Activated B cell treated with CpG ODN at 0.5 μM for 24 hours (primary cell): Measurements from ENCODE around the gene ZNF575. TPM values are rescaled to one million over a fixed set of nuclear protein-coding genes. Genes with fewer than 3 reads are reported as not detected.

Source experiments
- ATAC-seq: fragments of 200-7000 bp; cut with Tn5 transposase; one replicate; pipeline ENCODE4 v1.10.0; 2021; ENCODE audit warnings: low read depth, mild to moderate bottlenecking, moderate library complexity
- CTCF ChIA-PET: fragments of 350-600 bp; sonication (Branson Sonifier 250); formaldehyde crosslinking; loops from one replicate; lab custom pipeline; 2021; ENCODE audit warnings: antibody characterized with exemption; lab: Charles Lee
- POLR2A ChIA-PET: fragments of 350-600 bp; sonication (Branson Sonifier 250); formaldehyde crosslinking; loops from one replicate; lab custom pipeline; 2021; ENCODE audit warnings: antibody characterized with exemption; lab: Charles Lee
- DNase-seq: peaks from one replicate; pipeline ENCODE4 v3.0.0; 2022
- H3K27ac Mint-ChIP-seq: one replicate; pipeline ENCODE4 v1.8.0; 2020; ENCODE audit warnings: mixed read lengths
- H3K27me3 Mint-ChIP-seq: one replicate; pipeline ENCODE4 v1.8.0; 2021; ENCODE audit warnings: mixed read lengths
- H3K36me3 Mint-ChIP-seq: one replicate; pipeline ENCODE4 v1.8.0; 2021; ENCODE audit warnings: low read depth, mixed read lengths
- H3K4me1 Mint-ChIP-seq: one replicate; pipeline ENCODE4 v1.8.0; 2021; ENCODE audit warnings: mixed read lengths
- H3K4me3 Mint-ChIP-seq: one replicate; pipeline ENCODE4 v1.8.0; 2020; ENCODE audit warnings: mild to moderate bottlenecking, mixed read lengths
- H3K9me3 Mint-ChIP-seq: one replicate; pipeline ENCODE4 v1.8.0; 2020; ENCODE audit warnings: mixed read lengths
- CTCF ChIP-seq: fragments of 200-600 bp; IDR thresholded peaks from one replicate; pipeline ENCODE4 v1.8.0; 2022; ENCODE audit warnings: antibody characterized with exemption, mild to moderate bottlenecking
- intact Hi-C: fragments of 100-400 bp; cut with micrococcal nuclease; formaldehyde crosslinking; loops from one replicate; pipeline ENCODE4 v1.15.1; 2024
- total RNA-seq: library from RNA; stranded (reverse); gene quantifications from 2 replicates; pipeline ENCODE4 v1.2.3, GENCODE V29; 2022

Gene ZNF575
- total RNA-seq, 1 donor from 2014 or later: 1.9 TPM

GRCh38 chr19:43533546-43534304 lies 737 bp downstream of the ZNF575 start:
- Mint-ChIP-seq H3K27me3 (no peaks in the 10 kb centered on the region), H3K4me3 (peak overlapping the region; percentile 97), H3K4me1 (peaks cover 19% of the 10 kb centered on the region), H3K36me3 (peaks cover 17% of the 10 kb centered on the region), H3K27ac (peak overlapping the region; percentile 98), H3K9me3 (peaks cover 2% of the 10 kb centered on the region)
- intact Hi-C loops: loop anchor here (1.0 to 5.0 kb wide), 7 partner anchors 22 to 249 kb away; partner anchors contain the start of genes IRGQ, KCNN4, PHLDB3 and ZNF576
- TF ChIP-seq CTCF: no peak
- CTCF ChIA-PET: interaction anchor here (1.0 to 5.9 kb wide), 6 partner anchors 14 to 87 kb away, joined by 3 to 43 read pairs (median 6); partner anchors contain the start of genes IRGQ and ZNF576
- peak; percentile 82 for ATAC-seq
- POLR2A ChIA-PET: interaction anchor here (0.6 to 2.6 kb wide), 13 partner anchors 14 to 229 kb away, joined by 3 to 29 read pairs (median 6); partner anchors contain the start of genes IRGQ, PHLDB3, SMG9 and ZNF428
- peak; percentile 87 for DNase-seq

DNA sequence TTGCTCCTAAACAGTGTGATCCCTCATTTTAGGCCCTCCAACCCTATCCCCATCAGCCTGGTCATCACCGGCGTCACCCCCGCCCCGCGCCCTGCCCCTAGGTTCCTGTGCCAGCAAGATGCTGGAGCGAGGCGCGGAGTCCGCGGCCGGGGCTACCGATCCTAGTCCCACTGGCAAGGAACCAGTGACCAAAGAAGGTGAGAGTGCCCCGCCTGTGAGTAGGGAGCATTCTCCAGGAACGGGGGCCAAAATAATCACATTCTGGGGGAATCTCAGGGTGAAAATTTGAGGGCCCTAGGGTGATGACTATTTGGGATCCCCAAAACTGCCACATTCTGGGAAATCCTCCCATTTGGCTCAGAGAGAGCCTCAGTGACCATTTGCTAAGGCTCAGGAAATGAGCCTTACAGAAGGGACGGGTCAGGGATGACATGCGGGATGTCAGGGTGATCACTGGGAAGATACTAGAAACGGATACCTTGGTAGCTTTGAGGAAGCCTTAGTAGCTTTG lies 1.4 kb downstream of the ZNF575 start:
- POLR2A ChIA-PET: interaction anchor here (0.6 to 2.6 kb wide), 9 partner anchors 26 to 228 kb away, joined by 3 to 29 read pairs (median 6); partner anchors contain the start of genes IRGQ, PHLDB3, SMG9 and ZNF428
- Mint-ChIP-seq H3K36me3 (peaks cover 23% of the 10 kb centered on the region), H3K9me3 (peaks cover 7% of the 10 kb centered on the region), H3K4me1 (peaks cover 19% of the 10 kb centered on the region), H3K27ac (peak overlapping the region; percentile 98), H3K27me3 (no peaks in the 10 kb centered on the region), H3K4me3 (peak overlapping the region; percentile 97)
- no peak for DNase-seq
- no peak for TF ChIP-seq CTCF
- intact Hi-C loops: loop anchor here (2.0 to 5.0 kb wide), 2 partner anchors 28 to 248 kb away; partner anchors contain the start of gene KCNN4
- ATAC-seq: no peak
- CTCF ChIA-PET: interaction anchor here (1.3 to 5.9 kb wide), 4 partner anchors 14 to 275 kb away, joined by 3 to 43 read pairs (median 10); partner anchors contain the start of genes IRGQ and ZNF576

DNA sequence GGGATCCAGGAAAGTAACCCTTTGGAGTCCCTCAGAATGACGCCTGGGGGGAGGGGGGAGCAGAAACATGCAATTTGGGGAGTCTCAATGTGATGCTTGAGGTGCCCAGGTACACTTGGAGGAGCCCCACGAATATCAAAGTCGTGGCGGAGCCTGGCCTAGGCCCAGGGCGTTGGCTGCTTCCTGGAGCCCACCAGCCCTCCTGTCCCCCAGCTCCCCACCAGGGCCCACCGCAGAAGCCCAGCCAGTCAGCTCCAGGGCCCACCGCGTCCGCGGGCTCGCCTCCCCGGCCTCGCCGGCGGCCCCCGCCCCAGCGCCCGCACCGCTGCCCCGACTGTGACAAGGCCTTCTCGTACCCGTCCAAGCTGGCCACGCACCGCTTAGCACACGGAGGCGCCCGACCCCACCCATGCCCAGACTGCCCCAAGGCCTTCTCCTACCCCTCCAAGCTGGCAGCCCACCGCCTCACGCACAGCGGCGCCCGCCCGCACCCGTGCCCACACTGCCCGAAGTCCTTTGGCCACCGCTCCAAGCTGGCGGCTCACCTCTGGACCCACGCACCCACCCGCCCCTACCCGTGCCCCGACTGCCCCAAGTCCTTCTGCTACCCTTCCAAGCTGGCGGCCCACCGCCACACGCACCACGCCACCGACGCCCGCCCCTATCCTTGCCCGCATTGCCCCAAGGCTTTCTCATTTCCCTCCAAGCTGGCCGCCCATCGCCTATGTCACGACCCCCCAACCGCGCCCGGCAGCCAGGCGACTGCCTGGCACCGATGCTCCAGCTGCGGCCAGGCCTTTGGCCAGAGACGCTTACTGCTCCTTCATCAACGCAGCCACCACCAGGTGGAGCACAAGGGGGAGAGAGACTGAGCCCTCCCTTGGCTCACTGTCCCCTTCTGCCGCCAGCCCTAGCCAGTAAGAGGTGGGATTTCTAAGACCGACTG lies 2.1 kb downstream of the ZNF575 start:
- Mint-ChIP-seq H3K27ac (peak overlapping the region; percentile 68), H3K36me3 (peaks cover 29% of the 10 kb centered on the region), H3K27me3 (no peaks in the 10 kb centered on the region), H3K4me1 (peaks cover 19% of the 10 kb centered on the region), H3K4me3 (peak overlapping the region; percentile 56), H3K9me3 (peaks cover 7% of the 10 kb centered on the region)
- ChIA-PET POLR2A (interaction anchor here (0.5 to 2.2 kb wide), 6 partner anchors 13 to 110 kb away, joined by 4 to 12 read pairs (median 6); partner anchors contain the start of gene ZNF428), CTCF (interaction anchor here (0.8 to 5.9 kb wide), 8 partner anchors 15 to 275 kb away, joined by 3 to 43 read pairs (median 4); partner anchors contain the start of genes IRGQ, XRCC1 and ZNF576)
- TF ChIP-seq CTCF: no peak
- ATAC-seq (no peak), DNase-seq (peak; percentile 26)
- intact Hi-C loops: loop anchor here (2.0 to 5.0 kb wide), 2 partner anchors 28 to 247 kb away; partner anchors contain the start of gene KCNN4

- peaks cover 7% of the 10 kb centered on the region for H3K9me3 Mint-ChIP-seq
- CTCF ChIA-PET: no interaction called here
- POLR2A ChIA-PET: no interaction called here
- H3K27ac Mint-ChIP-seq: no peak overlapping the region
- H3K36me3 Mint-ChIP-seq: peaks cover 61% of the 10 kb centered on the region
- DNase-seq: no peak
- H3K4me1 Mint-ChIP-seq: peaks cover 6% of the 10 kb centered on the region
- intact Hi-C loops: no loop called here
- no peak for TF ChIP-seq CTCF
- H3K27me3 Mint-ChIP-seq: no peaks in the 10 kb centered on the region
- no peak overlapping the region for H3K4me3 Mint-ChIP-seq
- no peak for ATAC-seq
Observed at GRCh38 chr19:43538922-43539321, 5.9 kb downstream of the ZNF575 start.
